ENCODE data around the gene JAZF1. TPM values are rescaled to one million over a fixed set of nuclear protein-coding genes. Genes with fewer than 3 reads are reported as not detected.

The JAZF1 gene
- total RNA-seq, 1 donor from 2014 or later = 7.2 TPM

GRCh38 chr7:28152594-28152993 lies 28.0 kb downstream of the JAZF1 start:
- Mint-ChIP-seq H3K27ac (no peak overlapping the region), H3K4me3 (no peak overlapping the region), H3K4me1 (peaks cover 4% of the 10 kb centered on the region), H3K9me3 (no peaks in the 10 kb centered on the region), H3K27me3 (ENCODE audit: low read depth) (no peaks in the 10 kb centered on the region), H3K36me3 (no peaks in the 10 kb centered on the region)
- no peak for DNase-seq (ENCODE audit: low spot score in 2 of 2, unreplicated experiment in 2 of 2)
- TF ChIP-seq CTCF (IDR thresholded peaks at IDR 0.05; ENCODE audit: unreplicated experiment) = no peak

- no peak for TF ChIP-seq CTCF (IDR thresholded peaks at IDR 0.05; ENCODE audit: unreplicated experiment)
- Mint-ChIP-seq H3K27me3 (ENCODE audit: low read depth) (no peaks in the 10 kb centered on the region), H3K4me1 (peaks cover 4% of the 10 kb centered on the region), H3K4me3 (no peak overlapping the region), H3K27ac (no peak overlapping the region), H3K9me3 (no peaks in the 10 kb centered on the region), H3K36me3 (no peaks in the 10 kb centered on the region)
- no peak for DNase-seq (ENCODE audit: low spot score in 2 of 2, unreplicated experiment in 2 of 2)
Observed at GRCh38 chr7:28151965-28152364, 28.6 kb downstream of the JAZF1 start.

DNA sequence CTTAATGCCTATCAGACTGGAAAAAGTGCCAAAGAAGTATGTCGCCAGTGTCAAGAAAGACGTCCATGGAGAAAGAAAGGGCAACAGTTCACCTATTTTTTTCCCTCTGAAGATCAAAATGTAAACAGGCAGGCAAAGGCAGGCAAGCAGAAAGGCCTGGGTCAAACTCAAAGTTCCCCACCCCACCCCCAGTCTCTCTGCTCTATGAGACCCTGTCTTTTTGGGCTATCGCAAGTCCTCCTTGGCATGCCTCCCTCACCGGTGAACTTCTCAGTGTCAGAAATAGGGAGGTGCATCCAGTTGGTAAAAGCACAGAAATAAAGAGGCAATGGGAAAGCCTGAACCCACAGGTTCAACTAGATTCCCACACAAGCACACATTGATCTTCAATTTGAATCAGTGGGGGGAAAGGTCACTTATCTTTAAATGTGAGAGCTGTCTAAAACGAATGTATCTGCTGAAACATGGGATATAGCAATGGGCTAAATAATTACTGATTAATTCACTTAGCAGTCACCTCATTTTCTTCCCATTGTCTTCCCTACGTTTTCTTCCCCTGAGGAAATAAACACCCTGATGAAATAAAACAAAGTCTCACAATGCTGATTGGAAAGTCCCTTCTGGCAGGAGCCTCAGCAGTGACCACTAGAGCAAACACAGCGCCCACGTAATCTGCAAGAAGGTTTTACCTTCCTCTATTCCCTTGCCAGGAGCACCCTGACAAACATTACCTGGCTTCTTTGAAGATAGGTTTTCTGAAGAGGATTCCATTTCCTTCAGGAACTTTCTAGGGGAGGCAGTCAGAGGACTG lies 31.1 kb downstream of the JAZF1 start:
- Mint-ChIP-seq H3K27me3 (ENCODE audit: low read depth) (no peaks in the 10 kb centered on the region), H3K4me3 (no peak overlapping the region), H3K36me3 (no peaks in the 10 kb centered on the region), H3K4me1 (no peaks in the 10 kb centered on the region), H3K9me3 (peaks cover 4% of the 10 kb centered on the region), H3K27ac (no peak overlapping the region)
- no peak for DNase-seq (ENCODE audit: low spot score in 2 of 2, unreplicated experiment in 2 of 2)
- no peak for TF ChIP-seq CTCF (IDR thresholded peaks at IDR 0.05; ENCODE audit: unreplicated experiment)

DNA sequence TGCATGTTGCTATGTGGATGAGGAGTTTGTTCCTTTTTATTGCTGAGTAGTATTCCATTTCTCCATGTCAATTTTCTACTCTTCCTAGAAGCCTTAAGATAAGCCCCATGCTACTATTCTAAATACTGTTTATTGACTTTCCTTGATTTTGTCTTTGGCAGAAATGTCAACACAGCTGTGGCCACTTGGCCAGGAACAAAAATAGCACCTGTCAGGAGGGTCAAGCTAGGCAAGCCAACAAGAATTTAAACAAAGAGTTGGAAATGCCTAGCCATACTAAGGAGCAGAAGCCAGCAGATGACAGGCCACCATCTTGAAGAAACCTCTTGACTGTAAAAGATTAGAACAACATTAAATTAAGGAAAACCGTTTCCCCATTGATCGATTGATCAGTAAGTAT lies 34.7 kb downstream of the JAZF1 start:
- DNase-seq (ENCODE audit: low spot score in 2 of 2, unreplicated experiment in 2 of 2) = no peak
- Mint-ChIP-seq H3K4me3 (no peak overlapping the region), H3K9me3 (peaks cover 4% of the 10 kb centered on the region), H3K27me3 (ENCODE audit: low read depth) (no peaks in the 10 kb centered on the region), H3K4me1 (peaks cover 9% of the 10 kb centered on the region), H3K27ac (no peak overlapping the region), H3K36me3 (no peaks in the 10 kb centered on the region)
- TF ChIP-seq CTCF (IDR thresholded peaks at IDR 0.05; ENCODE audit: unreplicated experiment) = no peak

- Mint-ChIP-seq H3K4me3 (no peak overlapping the region), H3K27ac (no peak overlapping the region), H3K27me3 (ENCODE audit: low read depth) (no peaks in the 10 kb centered on the region), H3K9me3 (peaks cover 4% of the 10 kb centered on the region), H3K36me3 (no peaks in the 10 kb centered on the region), H3K4me1 (peaks cover 9% of the 10 kb centered on the region)
- DNase-seq (ENCODE audit: low spot score in 2 of 2, unreplicated experiment in 2 of 2) = no peak
- TF ChIP-seq CTCF (IDR thresholded peaks at IDR 0.05; ENCODE audit: unreplicated experiment) = no peak
Observed at GRCh38 chr7:28145090-28145626, 35.4 kb downstream of the JAZF1 start.

Measured in mesothelial cell of epicardium (in vitro differentiated cells).